ENCODE measurements around the gene DSG2. TPM values are rescaled to one million over a fixed set of nuclear protein-coding genes. Genes with fewer than 3 reads are reported as not detected.

DSG2 gene
- total RNA-seq, 4 donors from 2014 or later, result 7.3 to 18.8 (median 9.7) TPM

GRCh38 chr18:31583185-31583854, 85.3 kb downstream of the DSG2 start:
- DNase-seq, result no peak
- no peak overlapping the region for H3K4me3 ChIP-seq
- 90% methylated on average over 5 of the region's 5 CpGs for WGBS, 2 donors
- H3K27me3 ChIP-seq, result no peaks in the 10 kb centered on the region
- no peaks in the 10 kb centered on the region for H3K36me3 ChIP-seq
- intact Hi-C loops (cut with DNase I), result no loop called here
- H3K4me1 ChIP-seq, result peaks cover 0 to 7% (median 0%) of the 10 kb centered on the region in 3 donors
- H3K9me3 ChIP-seq, result no peaks in the 10 kb centered on the region
- H3K27ac ChIP-seq, result no peak overlapping the region
- TF ChIP-seq POLR2A (IDR thresholded peaks at IDR 0.05), result no peak
- no peak for TF ChIP-seq CTCF (IDR thresholded peaks at IDR 0.05)

- Histone ChIP-seq H3K27ac (no peak overlapping the region), H3K4me1 (peaks cover 0 to 10% (median 0%) of the 10 kb centered on the region in 3 donors), H3K27me3 (no peaks in the 10 kb centered on the region), H3K36me3 (no peaks in the 10 kb centered on the region), H3K4me3 (no peak overlapping the region), H3K9me3 (no peaks in the 10 kb centered on the region)
- no peak for DNase-seq
- intact Hi-C loops (cut with DNase I), result no loop called here
- TF ChIP-seq POLR2A (IDR thresholded peaks at IDR 0.05) (no peak), CTCF (IDR thresholded peaks at IDR 0.05) (no peak)
- WGBS, 2 donors, result 90 to 91% methylated on average over 5 of the region's 5 CpGs
Observed at GRCh38 chr18:31585991-31586390, 88.0 kb downstream of the DSG2 start.

GRCh38 chr18:31586616-31587015, 88.6 kb downstream of the DSG2 start:
- DNase-seq, result no peak
- Histone ChIP-seq H3K9me3 (no peaks in the 10 kb centered on the region), H3K36me3 (no peaks in the 10 kb centered on the region), H3K27ac (no peak overlapping the region), H3K4me3 (no peak overlapping the region), H3K27me3 (no peaks in the 10 kb centered on the region), H3K4me1 (peaks cover 0 to 12% (median 0%) of the 10 kb centered on the region in 3 donors)
- 76 to 77% methylated on average over 5 of the region's 5 CpGs for WGBS, 2 donors
- intact Hi-C loops (cut with DNase I), result no loop called here
- TF ChIP-seq POLR2A (IDR thresholded peaks at IDR 0.05), result no peak
- no peak for TF ChIP-seq CTCF (IDR thresholded peaks at IDR 0.05)

GRCh38 chr18:31587529-31587928, 89.6 kb downstream of the DSG2 start:
- H3K27me3 ChIP-seq, result no peaks in the 10 kb centered on the region
- DNase-seq, result no peak
- H3K36me3 ChIP-seq, result no peaks in the 10 kb centered on the region
- H3K27ac ChIP-seq, result no peak overlapping the region
- intact Hi-C loops (cut with DNase I), result no loop called here
- H3K9me3 ChIP-seq, result no peaks in the 10 kb centered on the region
- peaks cover 0 to 8% (median 0%) of the 10 kb centered on the region in 3 donors for H3K4me1 ChIP-seq
- TF ChIP-seq POLR2A (IDR thresholded peaks at IDR 0.05), result no peak
- no peak for TF ChIP-seq CTCF (IDR thresholded peaks at IDR 0.05)
- H3K4me3 ChIP-seq, result no peak overlapping the region
- WGBS, 2 donors, result 80 to 91% methylated on average over 4 of the region's 4 CpGs

- Histone ChIP-seq H3K27ac (no peak overlapping the region), H3K9me3 (no peaks in the 10 kb centered on the region), H3K27me3 (no peaks in the 10 kb centered on the region), H3K4me1 (peaks cover 0 to 8% (median 0%) of the 10 kb centered on the region in 3 donors), H3K36me3 (no peaks in the 10 kb centered on the region), H3K4me3 (no peak overlapping the region)
- intact Hi-C loops (cut with DNase I), result no loop called here
- DNase-seq, result no peak
- TF ChIP-seq CTCF (IDR thresholded peaks at IDR 0.05), result no peak
- WGBS, 2 donors, result 58 to 61% methylated on average over 8 of the region's 8 CpGs
Observed at GRCh38 chr18:31590570-31590969, 92.6 kb downstream of the DSG2 start.
